ENCODE results near the gene ARHGAP9. TPM values are rescaled to one million over a fixed set of nuclear protein-coding genes. Genes with fewer than 3 reads are reported as not detected.
"Not testable (repeated sequence)": the region's sequence is repeated elsewhere in the genome, so short reads cannot be mapped to it uniquely, and the experiment has no call there.

The ARHGAP9 gene
- total RNA-seq, 1 experiment from 2014 or later, result 0.43 TPM

DNA sequence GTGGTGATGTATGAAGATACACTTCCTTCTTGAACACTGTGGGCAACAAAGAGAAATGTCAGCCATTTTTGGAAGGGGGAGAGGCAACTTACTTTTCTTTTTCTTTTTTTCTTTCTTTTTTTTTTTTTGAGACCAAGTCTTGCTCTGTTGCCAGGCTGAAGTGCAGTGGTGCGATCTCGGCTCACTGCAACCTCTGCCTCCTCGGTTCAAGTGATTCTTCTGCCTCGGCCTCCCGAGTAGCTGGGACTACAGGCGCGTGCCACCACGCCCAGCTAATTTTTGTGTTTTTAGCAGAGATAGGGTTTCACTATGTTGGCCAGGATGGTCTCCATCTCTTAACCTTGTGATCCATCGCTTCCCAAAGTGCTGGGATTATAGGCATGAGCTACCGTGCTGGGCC, 38.1 kb upstream of the ARHGAP9 start:
- DNase-seq (ENCODE audit: low spot score), result not testable (repeated sequence)

DNA sequence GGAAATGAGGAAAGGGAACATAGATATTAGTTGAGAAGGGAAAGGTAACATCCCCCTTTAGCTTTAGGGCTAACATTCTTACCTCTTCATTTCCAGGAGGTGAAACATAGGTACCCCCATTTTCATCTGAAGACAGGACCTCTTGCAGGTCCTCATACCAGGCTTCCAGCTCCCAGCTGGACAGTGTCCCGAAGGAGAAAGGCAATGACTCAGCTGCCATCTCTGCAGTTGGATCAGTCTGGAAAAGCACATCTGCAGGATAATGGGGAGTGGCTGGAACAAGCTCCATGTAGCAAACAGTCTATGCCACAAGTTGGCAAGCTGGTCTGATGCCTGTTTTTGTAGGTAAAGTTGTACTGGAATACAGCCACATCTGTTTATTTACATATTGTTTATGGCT, 37.5 kb upstream of the ARHGAP9 start:
- peak; percentile 56 for DNase-seq (ENCODE audit: low spot score)

DNA sequence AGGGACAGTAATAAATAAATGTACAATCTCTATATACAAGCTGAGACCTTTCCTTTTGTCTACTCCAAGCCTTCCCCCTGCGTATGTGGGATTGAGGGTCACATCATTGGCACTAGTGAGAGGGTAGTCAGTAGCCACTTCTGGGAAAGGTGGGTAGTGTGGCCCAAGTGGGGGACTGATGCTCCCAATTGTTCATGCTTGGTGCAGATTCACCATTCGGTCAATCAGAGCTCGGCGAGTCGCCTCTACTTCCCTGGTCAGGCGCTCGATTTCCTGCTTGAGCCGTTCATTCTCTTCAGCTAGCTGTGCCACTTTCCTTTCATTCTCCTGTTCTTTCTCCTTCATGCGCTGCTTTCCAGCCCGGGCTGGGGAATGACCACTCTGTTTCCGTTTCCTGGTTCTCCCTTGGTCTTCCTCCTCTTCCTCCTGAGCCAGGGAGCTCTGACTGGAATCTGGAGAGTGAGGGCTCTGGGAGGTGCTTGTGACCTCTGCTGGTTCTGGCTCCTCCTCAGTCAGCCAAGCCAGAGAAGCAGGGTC, 37.0 kb upstream of the ARHGAP9 start:
- DNase-seq (ENCODE audit: low spot score), result no peak

DNA sequence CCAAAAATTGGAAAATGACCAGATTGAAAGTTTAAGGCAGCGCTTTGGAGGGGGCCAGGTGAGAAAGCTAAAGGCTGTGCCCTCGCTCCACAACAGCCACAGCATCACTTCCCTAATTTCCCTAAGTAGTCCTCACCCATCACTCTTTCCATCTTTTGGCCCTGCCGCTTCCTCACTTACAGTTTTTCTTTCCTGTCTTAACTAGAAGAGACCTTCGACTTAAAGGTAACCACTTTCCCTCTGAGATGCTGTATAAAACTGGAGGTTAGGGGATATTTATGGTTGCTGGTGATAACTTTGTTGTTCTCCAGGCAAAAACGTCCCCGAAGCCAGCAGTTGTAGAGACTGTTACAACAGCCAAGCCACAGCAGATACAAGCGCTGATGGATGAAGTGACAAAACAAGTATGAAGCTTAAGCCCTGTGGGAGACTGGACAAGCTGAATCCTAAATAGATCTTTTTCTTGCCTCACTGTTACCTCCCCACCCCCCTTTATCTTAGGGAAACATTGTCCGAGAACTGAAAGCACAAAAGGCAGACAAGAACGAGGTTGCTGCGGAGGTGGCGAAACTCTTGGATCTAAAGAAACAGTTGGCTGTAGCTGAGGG, 36.4 kb upstream of the ARHGAP9 start:
- DNase-seq (ENCODE audit: low spot score), result no peak

- DNase-seq (ENCODE audit: low spot score), result no peak
Observed at GRCh38 chr12:57515408-57515933, 35.8 kb upstream of the ARHGAP9 start.

DNA sequence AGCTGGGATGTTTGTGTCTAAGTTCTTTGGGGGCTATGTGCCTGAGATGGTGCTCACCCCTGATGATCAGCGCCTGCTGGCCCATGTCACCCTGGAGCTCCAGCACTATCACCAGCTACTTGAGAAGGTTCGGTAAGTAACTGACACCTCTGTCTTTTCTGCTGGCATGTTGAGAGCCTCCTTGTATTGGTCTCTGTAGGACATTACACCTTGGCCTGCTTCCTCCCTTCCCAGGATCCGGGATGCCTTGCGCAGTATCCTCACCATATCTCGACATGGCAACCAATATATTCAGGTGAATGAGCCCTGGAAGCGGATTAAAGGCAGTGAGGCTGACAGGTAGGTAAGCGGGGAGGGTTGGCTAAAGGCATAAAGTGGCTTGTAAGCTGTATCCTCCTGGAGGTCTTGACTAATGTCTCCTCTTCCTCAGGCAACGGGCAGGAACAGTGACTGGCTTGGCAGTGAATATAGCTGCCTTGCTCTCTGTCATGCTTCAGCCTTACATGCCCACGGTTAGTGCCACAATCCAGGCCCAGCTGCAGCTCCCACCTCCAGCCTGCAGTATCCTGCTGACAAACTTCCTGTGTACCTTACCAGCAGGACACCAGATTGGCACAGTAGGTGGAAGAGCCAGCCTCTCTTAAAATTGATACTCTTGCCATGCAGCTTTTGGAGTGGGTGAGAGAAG, 35.2 kb upstream of the ARHGAP9 start:
- DNase-seq (ENCODE audit: low spot score), result no peak

- not testable (repeated sequence) for DNase-seq (ENCODE audit: low spot score)
Observed at GRCh38 chr12:57514246-57514645, 34.6 kb upstream of the ARHGAP9 start.

- DNase-seq (ENCODE audit: low spot score), result not testable (repeated sequence)
Observed at GRCh38 chr12:57513677-57514076, 34.0 kb upstream of the ARHGAP9 start.

GRCh38 chr12:57513266-57513665, 33.6 kb upstream of the ARHGAP9 start:
- DNase-seq (ENCODE audit: low spot score), result no peak

GRCh38 chr12:57512665-57513064, 33.0 kb upstream of the ARHGAP9 start:
- DNase-seq (ENCODE audit: low spot score), result no peak

GRCh38 chr12:57511588-57512325, 32.1 kb upstream of the ARHGAP9 start:
- no peak for DNase-seq (ENCODE audit: low spot score)

- no peak for DNase-seq (ENCODE audit: low spot score)
Observed at GRCh38 chr12:57511161-57511560, 31.5 kb upstream of the ARHGAP9 start.

GRCh38 chr12:57507796-57508195, 28.1 kb upstream of the ARHGAP9 start:
- DNase-seq (ENCODE audit: low spot score), result not testable (repeated sequence)

DNA sequence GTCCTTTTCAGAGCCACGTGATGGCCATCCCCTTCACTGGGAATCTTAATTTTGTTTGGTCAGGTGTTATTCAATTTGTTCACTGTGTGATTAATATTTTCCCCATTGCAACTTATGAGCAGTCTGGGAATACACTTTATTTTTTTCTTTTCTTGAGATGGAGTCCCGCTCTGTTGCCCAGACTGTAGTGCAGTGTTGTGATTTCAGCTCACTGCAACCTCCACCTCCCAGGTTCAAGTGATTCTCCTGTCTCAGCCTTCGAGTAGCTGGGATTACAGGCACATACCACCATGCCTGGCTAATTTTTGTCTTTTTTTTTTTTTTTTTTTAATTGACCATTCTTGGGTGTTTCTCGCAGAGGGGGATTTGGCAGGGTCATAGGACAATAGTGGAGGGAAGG, 26.9 kb upstream of the ARHGAP9 start:
- DNase-seq (ENCODE audit: low spot score), result not testable (repeated sequence)

GRCh38 chr12:57502311-57502969, 22.8 kb upstream of the ARHGAP9 start:
- not testable (repeated sequence) for DNase-seq (ENCODE audit: low spot score)

DNA sequence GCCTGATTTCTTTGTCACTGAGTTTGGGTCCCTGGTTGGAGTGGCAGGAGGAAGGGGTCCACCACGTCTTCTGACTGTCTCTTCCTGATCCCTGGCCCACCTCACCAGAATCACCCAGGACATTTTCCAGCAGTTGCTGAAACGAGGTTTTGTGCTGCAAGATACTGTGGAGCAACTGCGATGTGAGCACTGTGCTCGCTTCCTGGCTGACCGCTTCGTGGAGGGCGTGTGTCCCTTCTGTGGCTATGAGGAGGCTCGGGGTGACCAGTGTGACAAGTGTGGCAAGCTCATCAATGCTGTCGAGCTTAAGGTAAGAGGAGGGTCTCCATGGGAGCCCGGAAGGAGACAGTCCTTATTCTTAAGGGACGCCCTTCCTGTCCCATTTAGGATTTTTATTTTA, 20.5 kb upstream of the ARHGAP9 start:
- no peak for DNase-seq (ENCODE audit: low spot score)

DNA sequence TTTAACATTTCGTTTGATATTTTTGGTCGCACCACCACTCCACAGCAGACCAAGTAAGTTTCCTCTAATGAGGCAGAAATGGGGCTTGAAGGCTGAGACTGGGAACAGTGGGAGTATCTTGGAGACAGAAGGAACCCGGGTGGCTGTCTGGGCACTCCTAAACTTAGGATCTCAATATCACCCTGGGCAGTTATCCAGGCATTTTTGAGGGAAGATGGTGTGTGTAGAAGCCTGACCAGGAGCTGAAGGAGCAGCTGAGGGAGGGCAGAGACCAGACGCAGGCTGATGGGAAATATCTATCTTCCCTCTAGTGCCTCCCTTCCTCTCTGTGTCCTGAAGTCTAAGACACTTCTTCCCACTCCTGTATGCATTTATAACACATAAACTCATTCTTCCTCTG, 18.9 kb upstream of the ARHGAP9 start:
- no peak for DNase-seq (ENCODE audit: low spot score)

- no peak for DNase-seq (ENCODE audit: low spot score)
Observed at GRCh38 chr12:57498132-57498502, 18.5 kb upstream of the ARHGAP9 start.

DNA sequence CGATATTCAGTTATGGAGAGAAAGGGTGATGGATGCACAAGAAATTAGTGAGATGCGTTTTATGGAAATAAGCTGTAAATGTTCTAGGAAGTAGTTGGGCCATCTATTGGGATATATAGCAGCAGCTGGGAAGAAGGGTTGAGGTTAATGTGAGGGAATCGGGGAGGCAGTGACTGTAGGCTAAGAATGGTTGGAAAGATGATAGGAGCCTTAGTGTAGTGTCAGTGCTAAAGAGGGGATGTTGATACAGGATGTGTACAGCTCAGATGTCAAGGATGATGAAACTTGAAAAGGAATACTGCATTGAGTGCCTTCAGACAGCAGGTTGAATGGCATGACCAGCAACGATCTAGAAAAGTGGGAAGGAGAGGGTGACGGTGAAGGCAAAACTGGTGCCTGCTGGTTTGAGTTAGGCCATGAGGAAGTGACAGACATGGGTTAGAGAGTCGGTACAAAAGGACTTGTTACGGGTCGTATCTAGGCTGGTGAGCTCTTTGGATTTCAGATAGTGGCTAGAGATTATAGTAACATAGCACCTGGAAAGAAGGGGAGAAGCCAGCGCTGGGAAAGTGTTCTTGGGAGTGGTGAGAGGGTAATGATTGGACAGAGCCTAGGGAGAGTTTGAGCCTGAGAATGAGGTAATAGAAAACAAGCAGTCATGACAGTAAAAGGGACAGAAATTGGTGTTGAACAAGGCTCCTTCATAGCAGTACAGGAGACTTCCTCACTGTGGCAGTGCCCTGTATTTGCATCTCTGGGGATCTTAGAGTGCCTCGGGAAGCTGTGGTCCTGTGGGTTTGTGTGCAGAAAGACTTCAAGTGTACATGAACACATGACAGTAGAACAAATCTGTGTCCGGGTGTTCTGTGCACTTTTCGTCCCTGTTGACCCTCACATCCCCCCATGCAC, 17.8 kb upstream of the ARHGAP9 start:
- DNase-seq (ENCODE audit: low spot score), result no peak

GRCh38 chr12:57496822-57497221, 17.2 kb upstream of the ARHGAP9 start:
- no peak for DNase-seq (ENCODE audit: low spot score)
